ENCODE results near the gene SEMA4D.

GRCh38 chr9:89547000-89547399 lies 49.1 kb upstream of the SEMA4D start:
- TF ChIP-seq CTCF (IDR thresholded peaks at IDR 0.05) (no peak), POLR2A (IDR thresholded peaks at IDR 0.05) (no peak)

All from adrenal gland (tissue), 5 donors.